H9 (cell line): Measurements from ENCODE around the gene B4GALT3. TPM values are rescaled to one million over a fixed set of nuclear protein-coding genes. Genes with fewer than 3 reads are reported as not detected.

Experiments used
- DNase-seq: peaks from one replicate; pipeline ENCODE4 v3.0.0-alpha.2; 2017
- H2AFZ ChIP-seq: one replicate; pipeline ENCODE4 v1.6.1; 2013; ENCODE audit warnings: mild to moderate bottlenecking, low read length, control low read depth, moderate library complexity
- H2AK5ac ChIP-seq: 2 replicates; pipeline ENCODE4 v1.6.1; 2013; ENCODE audit warnings: low read length, control low read depth, mixed read lengths; ENCODE audit not compliant: insufficient read length
- H2BK120ac ChIP-seq: one replicate; pipeline ENCODE4 v1.6.1; 2013; ENCODE audit warnings: low read depth, mild to moderate bottlenecking, low read length, control low read depth, inconsistent platforms; ENCODE audit not compliant: poor library complexity, severe bottlenecking
- H2BK12ac ChIP-seq: 2 replicates; pipeline ENCODE4 v1.6.1; 2013; ENCODE audit warnings: low read length, control low read depth, mixed read lengths, low read depth; ENCODE audit not compliant: insufficient read length
- H2BK15ac ChIP-seq: 2 replicates; pipeline ENCODE4 v1.6.1; 2013; ENCODE audit warnings: low read depth, low read length, control low read depth
- H2BK20ac ChIP-seq: one replicate; pipeline ENCODE4 v1.6.1; 2013; ENCODE audit warnings: low read depth, mild to moderate bottlenecking, low read length, control low read depth, inconsistent platforms; ENCODE audit not compliant: poor library complexity, severe bottlenecking
- H2BK5ac ChIP-seq: 2 replicates; pipeline ENCODE4 v1.6.1; 2013; ENCODE audit warnings: low read length, control low read depth, mixed read lengths; ENCODE audit not compliant: insufficient read length
- H3K14ac ChIP-seq: 2 replicates; pipeline ENCODE4 v1.6.1; 2013; ENCODE audit warnings: low read length, control low read depth; ENCODE audit not compliant: insufficient read depth
- H3K18ac ChIP-seq: 2 replicates; pipeline ENCODE4 v1.6.1; 2013; ENCODE audit warnings: low read depth, mild to moderate bottlenecking, mixed read lengths, low read length, control low read depth; ENCODE audit not compliant: insufficient read length
- H3K23ac ChIP-seq: 2 replicates; pipeline ENCODE4 v1.6.1; 2013; ENCODE audit warnings: low read length, control low read depth, mixed read lengths, low read depth; ENCODE audit not compliant: insufficient read length
- H3K23me2 ChIP-seq: 2 replicates; pipeline ENCODE4 v1.6.1; 2013; ENCODE audit warnings: low read depth, mild to moderate bottlenecking, mixed read lengths, low read length, control low read depth; ENCODE audit not compliant: insufficient read length, poor library complexity, severe bottlenecking
- H3K27ac ChIP-seq: 2 replicates; pipeline ENCODE4 v1.5.1; 2013; ENCODE audit warnings: low read length, control low read depth, mixed read lengths, low read depth; ENCODE audit not compliant: insufficient read length
- H3K27me3 ChIP-seq: 2 replicates; pipeline ENCODE4 v1.6.1; 2013; ENCODE audit warnings: low read length, control low read depth, inconsistent platforms; ENCODE audit not compliant: insufficient read depth
- H3K4ac ChIP-seq: 2 replicates; pipeline ENCODE4 v1.6.1; 2013; ENCODE audit warnings: low read depth, mild to moderate bottlenecking, control low read depth, inconsistent platforms, low read length, moderate library complexity
- H3K4me1 ChIP-seq: 2 replicates; pipeline ENCODE4 v1.6.1; 2013; ENCODE audit warnings: low read length, control low read depth, inconsistent platforms; ENCODE audit not compliant: insufficient read depth
- H3K4me2 ChIP-seq: 2 replicates; pipeline ENCODE4 v1.6.1; 2013; ENCODE audit warnings: low read length, control low read depth, mixed read lengths; ENCODE audit not compliant: insufficient read length, insufficient read depth
- H3K56ac ChIP-seq: 2 replicates; pipeline ENCODE4 v1.6.1; 2013; ENCODE audit warnings: low read depth, mild to moderate bottlenecking, mixed read lengths, low read length, control low read depth; ENCODE audit not compliant: insufficient read length
- H3K79me1 ChIP-seq: 2 replicates; pipeline ENCODE4 v1.6.1; 2013; ENCODE audit warnings: low read depth, mild to moderate bottlenecking, moderate library complexity, low read length, control low read depth, inconsistent platforms; ENCODE audit not compliant: insufficient read depth, poor library complexity, severe bottlenecking
- H3K79me2 ChIP-seq: 2 replicates; pipeline ENCODE4 v1.6.1; 2013; ENCODE audit warnings: low read length, control low read depth, inconsistent platforms; ENCODE audit not compliant: insufficient read depth
- H3K9ac ChIP-seq: 2 replicates; pipeline ENCODE4 v1.6.1; 2013; ENCODE audit warnings: low read length, control low read depth, mixed read lengths; ENCODE audit not compliant: insufficient read length; ENCODE audit errors: extremely low read depth
- H3K9me3 ChIP-seq: one replicate; pipeline ENCODE4 v1.6.1; 2013; ENCODE audit warnings: low read depth, low read length, inconsistent platforms; ENCODE audit not compliant: control insufficient read depth
- H3T11ph ChIP-seq: one replicate; pipeline ENCODE4 v1.6.1; 2013; ENCODE audit warnings: mild to moderate bottlenecking, low read length, control low read depth, inconsistent platforms
- H4K20me1 ChIP-seq: one replicate; pipeline ENCODE4 v1.6.1; 2013; ENCODE audit not compliant: control insufficient read depth, insufficient read length, insufficient read depth
- H4K5ac ChIP-seq: 2 replicates; pipeline ENCODE4 v1.6.1; 2013; ENCODE audit warnings: low read depth, mild to moderate bottlenecking, mixed read lengths, low read length, control low read depth; ENCODE audit not compliant: insufficient read length
- H4K8ac ChIP-seq: replicated peaks from 2 replicates; pipeline ENCODE4 v1.6.1; 2013; ENCODE audit warnings: low read length, control low read depth, mixed read lengths, low read depth; ENCODE audit not compliant: insufficient read length
- H4K91ac ChIP-seq: 2 replicates; pipeline ENCODE4 v1.6.1; 2013; ENCODE audit warnings: low read depth, mild to moderate bottlenecking, moderate library complexity, mixed read lengths, low read length, control low read depth; ENCODE audit not compliant: insufficient read length
- H3K27ac Mint-ChIP-seq, 3 experiments: 2 replicates in 2 of 3; 3 replicates in 1 of 3; pipeline ENCODE4 v1.8.0; 2020 to 2021; ENCODE audit warnings: mixed read lengths in 3 of 3, mild to moderate bottlenecking in 1 of 3, moderate library complexity in 1 of 3
- H3K27me3 Mint-ChIP-seq: 2 replicates; pipeline ENCODE4 v1.8.0; 2021; ENCODE audit warnings: low read depth, mild to moderate bottlenecking, moderate library complexity, mixed read lengths
- H3K36me3 Mint-ChIP-seq, 3 experiments: 2 replicates in 2 of 3; 3 replicates in 1 of 3; pipeline ENCODE4 v1.8.0; 2020 to 2021; ENCODE audit warnings: low read depth in 3 of 3, mixed read lengths in 3 of 3; ENCODE audit not compliant: insufficient read depth in 1 of 3
- H3K4me1 Mint-ChIP-seq, 2 experiments: 2 replicates each; pipeline ENCODE4 v1.8.0; 2020; ENCODE audit warnings: mixed read lengths in 2 of 2
- H3K4me3 Mint-ChIP-seq, 2 experiments: 2 replicates in 1 of 2; 3 replicates in 1 of 2; pipeline ENCODE4 v1.8.0; 2020 to 2021; ENCODE audit warnings: mild to moderate bottlenecking in 2 of 2, mixed read lengths in 2 of 2, moderate library complexity in 1 of 2
- H3K9me3 Mint-ChIP-seq, 2 experiments: 2 replicates in 1 of 2; 3 replicates in 1 of 2; pipeline ENCODE4 v1.8.0; 2020; ENCODE audit warnings: mild to moderate bottlenecking in 2 of 2, mixed read lengths in 2 of 2, moderate library complexity in 1 of 2
- WGBS: extraction: QIAGEN DNeasy Blood & Tissue Kit; methylation state at CpG from one replicate; pipeline ENCODE4 v1.1.7; 2013; ENCODE audit warnings: missing lambda C conversion rate, low lambda C conversion rate, mixed read lengths; ENCODE audit not compliant: insufficient read length; ENCODE audit errors: extremely low coverage; 5-methylcytosine and 5-hydroxymethylcytosine counted together
- total RNA-seq: library from RNA; stranded (reverse); gene quantifications from 2 replicates; pipeline ENCODE4 v1.2.1, GENCODE V29; 2021
- TF ChIP-seq, protein P1 (sequence below): fragments of 200-600 bp; sonication (generic); conservative IDR thresholded peaks from 3 replicates; pipeline ENCODE4 v1.8.0; 2021; ENCODE audit warnings: antibody characterized with exemption, mild to moderate bottlenecking

B4GALT3 gene
- total RNA-seq, 1 experiment from 2014 or later, result 31.8 TPM

DNA sequence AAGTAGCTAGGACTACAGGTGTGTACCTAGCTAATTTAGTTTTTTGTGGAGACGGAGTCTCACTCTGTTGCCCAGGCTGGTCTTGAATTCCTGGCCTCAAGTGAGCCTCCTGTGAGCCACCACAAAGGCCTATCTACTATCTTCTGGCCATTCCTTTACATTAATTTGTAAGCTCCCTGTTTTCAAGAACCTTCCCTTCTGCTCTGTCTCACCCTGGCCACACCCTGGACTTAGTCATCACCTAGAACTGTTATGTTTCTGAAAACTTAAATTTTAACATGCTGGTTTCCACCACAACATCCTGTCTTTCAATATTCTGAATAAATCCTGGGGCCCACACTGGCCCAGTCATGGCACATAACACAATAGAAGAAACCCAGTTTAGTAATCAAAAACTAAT lies 4.9 kb upstream of the B4GALT3 start:
- Histone ChIP-seq H2AK5ac (no peak overlapping the region), H3K79me1 (no peaks in the 10 kb centered on the region), H3T11ph (no peak overlapping the region), H2BK120ac (no peak overlapping the region), H2BK20ac (no peak overlapping the region), H3K4me1 (no peaks in the 10 kb centered on the region), H3K27me3 (no peaks in the 10 kb centered on the region), H3K9me3 (no peaks in the 10 kb centered on the region), H3K56ac (no peak overlapping the region), H4K5ac (no peak overlapping the region), H3K23me2 (no peaks in the 10 kb centered on the region), H4K20me1 (peaks cover 3% of the 10 kb centered on the region), H4K8ac (no peak overlapping the region), H2BK12ac (no peak overlapping the region), H3K9ac (no peak overlapping the region), H3K18ac (no peak overlapping the region), H3K4me2 (no peak overlapping the region), H3K4ac (no peak overlapping the region), H2BK5ac (no peak overlapping the region), H2BK15ac (no peak overlapping the region), H3K23ac (no peak overlapping the region), H3K27ac (no peak overlapping the region), H2AFZ (no peak overlapping the region), H3K14ac (no peak overlapping the region), H4K91ac (no peak overlapping the region), H3K79me2 (no peaks in the 10 kb centered on the region)
- TF ChIP-seq, protein P1, sequence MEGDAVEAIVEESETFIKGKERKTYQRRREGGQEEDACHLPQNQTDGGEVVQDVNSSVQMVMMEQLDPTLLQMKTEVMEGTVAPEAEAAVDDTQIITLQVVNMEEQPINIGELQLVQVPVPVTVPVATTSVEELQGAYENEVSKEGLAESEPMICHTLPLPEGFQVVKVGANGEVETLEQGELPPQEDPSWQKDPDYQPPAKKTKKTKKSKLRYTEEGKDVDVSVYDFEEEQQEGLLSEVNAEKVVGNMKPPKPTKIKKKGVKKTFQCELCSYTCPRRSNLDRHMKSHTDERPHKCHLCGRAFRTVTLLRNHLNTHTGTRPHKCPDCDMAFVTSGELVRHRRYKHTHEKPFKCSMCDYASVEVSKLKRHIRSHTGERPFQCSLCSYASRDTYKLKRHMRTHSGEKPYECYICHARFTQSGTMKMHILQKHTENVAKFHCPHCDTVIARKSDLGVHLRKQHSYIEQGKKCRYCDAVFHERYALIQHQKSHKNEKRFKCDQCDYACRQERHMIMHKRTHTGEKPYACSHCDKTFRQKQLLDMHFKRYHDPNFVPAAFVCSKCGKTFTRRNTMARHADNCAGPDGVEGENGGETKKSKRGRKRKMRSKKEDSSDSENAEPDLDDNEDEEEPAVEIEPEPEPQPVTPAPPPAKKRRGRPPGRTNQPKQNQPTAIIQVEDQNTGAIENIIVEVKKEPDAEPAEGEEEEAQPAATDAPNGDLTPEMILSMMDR, result no peak
- DNase-seq, result no peak
- Mint-ChIP-seq H3K36me3 (no peaks in the 10 kb centered on the region), H3K9me3 (no peaks in the 10 kb centered on the region), H3K27ac (no peak overlapping the region), H3K4me3 (no peak overlapping the region), H3K27me3 (peaks cover 5% of the 10 kb centered on the region), H3K4me1 (peaks cover 12 to 16% of the 10 kb centered on the region in 2 experiments)
- WGBS, result no CpG with 5 or more reads among the region's 1 CpG
